Ammon's horn (tissue), 1 donor: Measurements from ENCODE around the gene NCKAP5.
A peak's percentile ranks its signal among the peaks of the same experiment; 100 is the strongest.

Experiments used
- DNase-seq: peaks from one replicate; pipeline ENCODE4 v3.0.0-alpha.2; 2016; ENCODE audit warnings: low spot score

The NCKAP5 gene

DNA sequence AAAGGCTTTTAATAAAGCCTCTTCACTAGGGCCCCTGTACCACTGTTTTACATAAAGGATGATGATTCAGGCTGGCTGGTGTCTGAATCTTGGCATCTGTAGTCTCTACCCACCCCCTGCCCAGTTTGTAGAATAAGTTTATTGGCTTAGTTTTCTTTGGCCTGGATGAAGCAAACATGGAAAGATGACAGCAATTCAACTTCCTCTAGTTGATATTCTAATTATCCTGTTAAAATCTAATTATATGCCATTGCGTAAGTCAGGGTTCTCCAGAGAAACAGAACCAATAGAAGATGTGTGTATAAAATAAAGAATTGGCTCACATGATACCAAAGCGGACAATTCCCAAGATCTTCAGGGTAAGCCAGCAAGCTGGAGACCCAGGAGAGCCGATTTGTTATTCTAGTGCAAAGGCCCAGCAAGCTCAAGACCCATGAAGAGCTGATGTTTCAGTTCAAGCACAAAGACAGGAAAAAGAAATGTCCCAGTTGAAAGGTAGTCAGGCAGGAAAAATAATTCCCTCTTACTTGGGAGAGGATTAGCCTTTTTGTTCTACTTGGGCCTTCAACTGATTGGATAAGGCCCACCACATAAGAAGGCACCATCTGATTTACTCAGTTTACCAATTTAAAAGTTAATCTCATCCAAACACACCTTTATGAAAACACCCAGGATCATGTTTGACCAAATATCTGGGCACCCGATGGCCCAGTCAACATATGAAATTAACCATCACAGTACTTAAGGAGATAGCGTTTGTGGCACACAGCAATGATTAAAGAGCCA, 815.6 kb downstream of the NCKAP5 start:
- DNase-seq = no peak

DNA sequence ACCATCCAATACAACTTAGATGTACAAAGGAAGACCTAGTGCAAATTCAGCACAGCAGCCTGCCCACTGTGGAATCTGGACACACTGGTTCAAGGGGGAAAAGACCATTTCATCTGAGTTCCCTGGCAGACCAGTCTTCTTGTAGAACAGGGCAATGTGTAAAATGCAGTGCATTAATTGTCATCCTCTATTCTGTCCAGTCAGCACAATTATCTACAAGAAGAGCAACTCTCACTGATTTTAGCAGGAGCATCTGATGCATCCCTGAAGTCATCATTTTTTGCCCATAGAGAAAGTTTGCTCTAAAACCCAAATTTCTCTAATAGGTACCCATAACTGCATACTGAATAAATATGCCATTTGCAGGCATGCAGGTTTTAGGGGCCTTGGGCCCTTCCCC, 816.4 kb downstream of the NCKAP5 start:
- no peak for DNase-seq

DNA sequence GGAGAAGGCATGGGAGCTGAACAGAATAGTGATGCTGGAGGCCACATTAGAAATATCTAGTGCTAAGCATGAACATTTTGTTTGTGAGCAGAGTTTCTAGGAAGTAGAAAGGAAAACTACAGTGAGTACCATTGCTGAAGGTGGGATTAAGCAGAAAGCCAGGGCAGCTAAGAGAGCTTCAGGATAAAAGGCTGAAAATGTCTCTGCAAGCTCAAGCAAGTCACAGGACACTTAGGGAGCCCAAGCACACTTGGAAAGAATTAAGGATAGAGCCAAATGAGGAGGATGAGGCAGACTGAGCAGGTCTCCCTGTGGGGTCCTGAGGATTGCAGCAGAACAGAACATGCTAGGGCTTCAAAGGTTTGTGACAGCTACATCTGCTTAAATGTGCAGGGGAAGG, 817.7 kb downstream of the NCKAP5 start:
- DNase-seq = no peak

DNA sequence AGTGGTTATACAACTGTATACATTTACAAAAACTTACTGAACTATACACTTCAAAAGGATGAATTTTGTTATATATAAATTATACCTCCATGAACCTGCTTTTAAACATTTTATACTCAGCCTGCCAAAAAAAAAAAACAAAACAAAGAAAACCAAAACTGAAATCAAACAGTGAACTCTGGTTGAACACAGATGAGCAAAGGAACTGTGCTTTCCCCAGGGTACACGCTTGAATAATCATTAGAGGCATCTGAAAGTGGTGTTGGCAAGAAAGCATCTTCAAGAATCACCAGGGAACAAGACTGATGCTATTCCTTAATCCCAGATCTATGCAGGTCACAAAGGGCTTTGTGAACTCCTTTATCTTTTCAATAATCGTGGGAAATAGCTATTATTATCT, 821.2 kb downstream of the NCKAP5 start:
- no peak for DNase-seq

DNA sequence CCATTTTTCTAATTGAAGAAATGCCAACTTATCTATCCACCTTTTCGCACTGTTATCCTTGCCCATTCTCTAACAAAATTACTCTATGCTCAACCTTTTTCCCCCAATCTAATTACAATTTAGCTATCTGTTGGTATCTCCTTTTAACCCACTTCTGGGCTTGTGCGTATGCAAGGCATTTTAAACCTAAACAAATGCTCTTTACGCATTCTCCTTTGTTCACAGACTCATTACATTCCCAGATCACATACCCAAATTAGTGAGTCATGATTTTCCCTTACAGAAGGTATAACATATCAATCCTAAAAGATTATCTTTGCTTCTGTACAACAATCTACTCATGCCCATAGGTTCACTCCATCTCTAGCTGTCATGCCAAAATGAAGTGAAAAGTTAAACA, 826.5 kb downstream of the NCKAP5 start:
- no peak for DNase-seq

DNA sequence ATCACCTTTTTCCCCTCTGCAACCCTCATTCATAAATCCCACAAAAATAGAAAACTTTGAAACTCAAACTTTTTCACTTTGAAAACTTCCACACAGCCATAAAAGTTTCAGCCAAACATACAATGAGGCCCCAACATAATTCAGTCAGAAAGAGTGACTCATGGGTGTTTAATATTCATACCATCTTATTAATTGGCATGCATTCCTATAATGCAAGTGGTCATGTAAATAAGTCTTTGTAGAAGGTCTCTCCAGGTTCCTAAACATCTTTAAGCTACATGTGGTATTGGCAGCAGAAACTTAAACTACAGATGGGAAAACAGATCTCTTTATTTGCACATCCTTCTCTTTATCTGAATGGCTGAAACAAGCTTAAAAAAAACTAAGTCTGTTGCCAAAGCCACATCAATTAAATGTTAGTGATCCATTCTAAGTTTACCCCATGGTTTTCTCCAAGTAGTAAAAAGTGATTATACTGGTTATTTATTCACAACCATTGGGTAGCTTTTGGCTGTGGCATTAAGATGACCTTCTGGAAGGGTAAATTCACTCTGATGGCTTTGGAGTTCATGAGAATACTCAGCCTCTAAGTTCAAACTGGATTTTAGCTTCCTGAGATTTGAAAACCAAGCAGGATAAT, 828.1 kb downstream of the NCKAP5 start:
- no peak for DNase-seq

DNA sequence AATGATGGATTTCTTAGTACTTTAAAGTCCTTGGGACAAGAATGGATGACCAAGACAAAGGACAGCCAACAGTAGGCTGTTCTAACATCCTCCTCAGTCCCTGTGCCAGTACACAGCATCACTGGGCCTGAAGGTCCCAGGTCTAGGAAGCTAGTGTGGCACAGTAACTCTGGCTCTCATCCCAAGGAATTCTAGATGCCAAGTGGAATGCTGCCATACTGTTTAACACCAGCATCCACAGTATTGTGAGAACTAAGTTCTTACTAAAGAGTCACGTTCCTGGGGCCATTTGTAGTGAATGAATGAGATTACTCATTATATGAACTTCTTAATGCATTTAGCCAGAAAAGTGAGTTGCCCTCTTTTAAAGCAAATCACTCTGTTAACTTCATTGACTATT, 830.0 kb downstream of the NCKAP5 start:
- DNase-seq = no peak

DNA sequence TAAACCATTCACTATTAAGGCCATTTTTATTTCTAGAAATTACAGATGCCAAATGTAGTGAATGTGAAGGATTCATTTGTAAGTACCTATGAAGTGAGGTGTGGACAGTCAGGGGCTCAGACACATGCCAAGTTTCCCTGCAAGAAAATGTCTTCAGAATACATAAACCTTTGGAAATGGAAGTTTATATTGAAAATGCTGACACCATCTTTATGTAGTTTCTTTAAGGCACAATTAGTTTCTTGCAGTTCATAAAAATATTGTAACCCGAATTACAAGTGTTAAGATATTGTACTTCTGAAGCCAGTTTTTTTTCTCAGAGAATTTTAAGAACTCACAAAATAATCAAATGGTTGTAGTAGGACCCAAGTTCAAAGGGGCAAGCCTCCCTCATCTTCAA, 832.2 kb downstream of the NCKAP5 start:
- DNase-seq = no peak

DNA sequence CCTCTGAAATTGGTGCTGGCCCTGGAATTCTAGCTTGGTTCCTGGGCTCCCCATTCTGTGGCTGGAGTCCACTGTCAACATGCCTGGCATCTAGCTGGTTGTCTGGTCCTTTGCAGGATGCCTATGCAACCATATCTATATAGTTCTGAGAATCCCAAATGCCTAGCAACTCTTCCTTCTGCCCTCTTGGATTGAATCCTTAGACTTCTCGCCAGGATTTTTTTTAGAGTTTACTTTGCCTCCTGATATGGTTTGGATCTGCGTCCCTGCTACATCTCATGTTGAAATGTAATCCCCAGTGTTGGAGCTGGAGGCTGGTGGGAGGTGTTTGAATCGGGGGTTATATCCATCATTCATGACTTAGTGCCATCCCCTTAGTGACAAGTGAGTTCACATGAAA, 833.3 kb downstream of the NCKAP5 start:
- DNase-seq = no peak

DNA sequence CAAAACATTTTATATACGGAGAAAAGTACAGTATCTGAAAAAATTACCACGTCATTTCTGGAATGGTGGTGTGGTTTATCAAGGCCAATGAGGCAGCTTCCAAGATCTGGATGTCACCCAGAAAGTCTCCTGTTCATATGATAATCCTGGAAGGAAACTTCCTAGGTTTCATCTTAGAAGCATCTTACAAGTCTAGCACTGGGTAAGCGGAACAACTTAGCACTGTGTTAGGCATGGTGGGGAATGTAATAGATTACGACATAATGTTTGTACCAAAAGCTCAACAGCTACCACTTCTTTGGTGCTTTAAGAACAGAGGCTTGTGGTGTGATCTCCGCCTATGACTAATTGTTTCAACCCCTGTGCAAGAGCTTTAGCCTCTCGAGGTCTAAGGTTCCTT, 835.2 kb downstream of the NCKAP5 start:
- DNase-seq = no peak

DNA sequence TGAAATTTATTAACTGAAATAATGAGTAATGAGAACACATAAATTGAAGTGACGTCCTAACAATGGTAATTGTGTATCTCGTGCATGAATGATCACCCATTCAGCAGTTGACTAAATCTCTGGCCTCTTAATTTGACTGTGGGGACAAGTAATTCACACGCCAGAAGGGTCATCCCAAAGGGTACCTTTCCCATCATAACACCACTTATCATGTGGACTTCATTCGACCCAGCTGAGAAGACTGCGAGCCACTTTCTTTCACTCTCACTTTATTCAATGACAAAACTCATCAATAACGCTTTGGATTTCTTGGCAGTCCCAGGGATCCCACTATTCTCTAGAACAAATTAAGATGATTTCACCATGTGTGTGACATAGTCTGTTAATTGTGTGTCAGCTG, 835.6 kb downstream of the NCKAP5 start:
- no peak for DNase-seq

DNA sequence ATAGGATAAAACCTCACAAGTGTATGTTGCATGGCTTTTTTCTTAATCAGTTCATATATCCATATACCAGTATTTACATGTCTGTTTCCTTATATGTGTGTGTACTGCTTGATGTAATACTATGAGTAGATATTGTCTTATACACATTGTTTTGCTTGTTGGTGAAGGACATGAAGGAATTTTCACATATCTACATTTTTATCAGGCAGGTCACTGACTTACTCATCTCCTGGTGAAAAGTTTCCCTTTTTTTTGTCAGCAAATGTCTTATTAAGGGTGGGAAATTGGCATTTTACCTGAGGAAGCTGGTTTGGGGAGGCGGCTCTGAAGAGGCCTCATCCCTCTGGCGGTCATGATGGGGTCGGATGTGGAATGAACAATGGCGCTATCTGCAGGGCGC, 836.8 kb downstream of the NCKAP5 start:
- DNase-seq = no peak

DNA sequence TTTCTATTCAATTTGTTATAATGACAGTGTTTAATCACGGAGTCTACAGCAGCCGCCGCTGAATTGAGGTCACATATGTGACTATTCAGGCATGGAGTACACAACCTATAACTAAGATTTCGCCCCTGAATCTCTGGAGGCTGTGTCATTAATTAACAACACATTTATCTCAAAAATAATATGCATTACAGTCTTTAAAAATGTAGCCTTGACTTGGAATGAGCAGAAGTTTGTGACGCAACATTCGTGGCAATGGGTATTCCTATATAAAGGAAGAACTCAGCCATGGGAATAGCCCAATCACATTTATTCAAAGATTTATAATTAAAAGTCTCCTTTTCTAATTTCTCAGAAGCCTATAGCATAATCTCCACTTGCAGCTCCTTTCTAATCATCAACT, 837.7 kb downstream of the NCKAP5 start:
- DNase-seq = no peak

DNA sequence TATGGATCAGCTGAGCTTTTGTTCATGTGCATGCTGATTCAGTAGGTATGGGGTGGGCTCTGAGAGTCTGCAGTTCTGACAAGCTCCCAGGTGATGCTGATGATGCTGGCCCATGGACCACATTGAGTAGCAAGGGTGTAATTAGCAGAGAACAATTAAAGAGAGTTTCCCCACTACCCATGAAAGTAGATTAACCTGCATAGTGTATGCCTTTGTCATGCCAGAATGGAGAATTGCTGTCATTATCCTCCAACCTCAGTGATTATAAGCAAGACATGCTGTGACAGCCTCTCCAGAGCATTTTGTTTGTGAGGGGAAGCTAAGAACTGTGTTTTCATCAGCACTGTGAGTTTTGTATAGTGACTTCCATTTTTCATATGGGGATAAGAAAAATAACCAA, 838.7 kb downstream of the NCKAP5 start:
- no peak for DNase-seq

DNA sequence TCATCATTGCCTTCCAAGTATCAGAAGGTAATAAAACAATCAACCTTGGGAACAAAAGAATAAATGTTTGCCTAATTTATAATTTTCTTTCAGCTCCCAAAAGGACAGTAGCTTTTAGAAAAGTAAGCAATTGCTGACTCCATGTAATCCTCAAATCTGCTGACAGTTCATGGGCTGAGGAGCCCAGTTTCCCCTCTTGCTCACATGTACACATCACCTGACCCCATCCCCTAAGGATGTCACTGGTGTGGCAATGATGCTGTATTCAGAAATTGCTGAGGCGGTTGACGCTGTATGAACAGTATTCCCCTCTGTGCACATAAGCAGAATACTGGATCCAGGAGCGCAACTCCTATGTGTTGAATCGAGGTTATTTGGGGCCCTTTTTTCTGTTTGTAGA, 842.1 kb downstream of the NCKAP5 start:
- no peak for DNase-seq

DNA sequence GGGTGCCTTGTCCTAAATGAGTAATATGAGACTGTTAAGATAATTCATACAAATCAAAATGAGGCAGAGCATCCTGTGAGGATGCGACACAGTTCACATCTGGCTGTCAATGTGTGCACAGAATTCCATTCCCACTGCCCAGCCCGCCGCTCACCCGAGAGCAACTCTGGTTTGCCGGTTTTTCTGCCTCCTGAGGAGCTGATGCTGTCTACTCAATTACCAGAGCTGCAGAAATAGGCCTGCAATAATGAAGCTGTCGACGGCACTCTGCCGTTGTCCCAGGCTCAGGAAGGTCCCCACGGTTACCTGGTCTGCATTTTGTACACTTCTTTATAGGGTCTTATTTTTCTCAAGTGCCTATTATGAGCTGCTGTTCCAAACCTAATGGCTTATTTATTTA, 842.5 kb downstream of the NCKAP5 start:
- no peak for DNase-seq

DNA sequence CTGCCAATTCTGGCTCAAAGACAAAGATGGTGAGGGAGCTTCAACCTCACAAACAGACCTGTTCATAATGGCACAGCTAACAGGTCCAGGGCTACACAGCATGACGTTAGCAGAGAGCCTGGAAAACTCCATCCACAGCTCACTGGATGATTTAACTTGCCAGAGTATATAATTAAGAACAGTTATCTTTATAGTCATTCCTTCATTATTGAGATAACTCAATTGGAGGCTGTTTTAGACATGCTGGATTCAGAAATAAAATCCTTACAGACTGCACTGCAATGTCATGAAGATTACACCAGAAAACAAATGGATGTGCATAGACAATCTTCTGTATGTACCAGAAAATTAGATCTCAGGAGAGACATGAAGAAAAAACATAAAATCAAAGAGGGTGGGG, 843.1 kb downstream of the NCKAP5 start:
- no peak for DNase-seq

DNA sequence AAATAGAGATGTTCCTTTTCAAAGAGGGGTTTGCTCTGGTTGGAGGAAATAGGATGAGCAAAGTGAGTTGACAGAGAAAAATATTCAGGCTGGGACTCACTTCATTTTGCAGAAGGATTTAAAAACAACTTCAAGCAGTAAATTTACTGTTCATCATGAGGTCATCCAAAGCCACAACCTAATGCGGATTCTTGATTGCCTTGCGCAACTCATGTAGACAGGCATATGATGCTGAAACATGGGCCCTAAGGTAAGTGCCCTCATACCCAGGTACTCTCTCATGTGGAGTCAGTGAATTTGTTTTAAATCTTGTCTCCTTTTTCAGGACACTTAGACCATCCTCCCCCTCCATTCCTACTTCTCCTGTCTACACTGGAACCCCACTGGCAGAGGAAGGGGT, 846.3 kb downstream of the NCKAP5 start:
- no peak for DNase-seq

DNA sequence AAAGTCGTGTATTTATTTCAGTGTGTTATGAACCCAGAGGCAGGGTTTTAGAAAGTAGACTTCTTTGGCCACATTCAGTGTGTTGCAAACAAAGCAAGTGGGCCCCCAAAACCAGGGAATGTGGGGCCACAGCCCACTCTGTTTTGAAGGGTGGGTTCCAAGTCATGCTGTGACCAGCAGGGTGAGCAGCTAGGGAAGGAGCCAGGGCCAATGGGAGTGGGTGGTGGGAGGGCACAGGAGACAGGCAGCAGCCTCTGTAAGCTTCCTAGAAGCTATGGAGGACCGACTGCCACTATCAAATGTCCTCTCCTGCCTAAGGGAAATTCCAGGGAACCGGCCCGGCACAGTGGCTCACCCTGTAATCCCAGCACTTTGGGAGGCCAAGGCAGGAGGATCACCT, 847.9 kb downstream of the NCKAP5 start:
- no peak for DNase-seq

DNA sequence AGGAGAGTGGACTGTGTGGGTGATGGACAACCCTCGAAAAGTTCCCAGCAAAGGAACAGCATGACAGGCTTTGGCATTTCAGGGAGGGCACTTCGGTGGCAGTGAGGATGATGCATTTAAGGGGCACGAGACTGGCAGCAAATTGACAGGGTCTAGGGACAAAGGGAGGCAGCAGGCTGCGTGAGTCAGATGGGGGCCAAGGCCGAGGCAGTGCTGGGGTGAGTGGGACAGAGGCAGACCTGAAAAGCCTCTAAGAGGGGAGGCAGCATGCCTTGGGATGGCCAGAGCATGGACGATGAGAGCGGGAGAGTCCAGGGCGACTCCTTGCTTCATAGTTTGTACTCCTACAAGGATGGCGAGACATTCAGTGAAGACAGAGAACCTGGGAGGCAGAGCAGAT, 848.8 kb downstream of the NCKAP5 start:
- DNase-seq = no peak

DNA sequence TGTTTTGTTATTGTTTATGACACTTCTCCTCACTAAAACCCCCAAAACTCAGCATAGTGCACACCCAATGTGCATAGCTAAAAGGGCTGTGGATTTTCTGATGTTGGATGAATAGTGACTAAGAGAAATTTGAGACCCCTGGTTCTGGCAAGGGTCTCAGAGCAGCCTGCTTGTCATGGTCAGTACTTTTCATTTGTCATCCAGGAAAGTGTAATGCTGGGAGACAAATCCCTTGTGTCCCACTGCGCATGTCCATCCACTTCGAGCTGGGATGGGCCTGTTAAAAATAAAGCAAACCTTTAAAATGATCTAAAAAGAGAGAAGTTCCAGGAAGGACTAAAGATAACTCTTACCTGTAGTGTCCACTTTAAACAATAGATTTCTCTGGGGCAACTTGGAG, 851.3 kb downstream of the NCKAP5 start:
- no peak for DNase-seq

DNA sequence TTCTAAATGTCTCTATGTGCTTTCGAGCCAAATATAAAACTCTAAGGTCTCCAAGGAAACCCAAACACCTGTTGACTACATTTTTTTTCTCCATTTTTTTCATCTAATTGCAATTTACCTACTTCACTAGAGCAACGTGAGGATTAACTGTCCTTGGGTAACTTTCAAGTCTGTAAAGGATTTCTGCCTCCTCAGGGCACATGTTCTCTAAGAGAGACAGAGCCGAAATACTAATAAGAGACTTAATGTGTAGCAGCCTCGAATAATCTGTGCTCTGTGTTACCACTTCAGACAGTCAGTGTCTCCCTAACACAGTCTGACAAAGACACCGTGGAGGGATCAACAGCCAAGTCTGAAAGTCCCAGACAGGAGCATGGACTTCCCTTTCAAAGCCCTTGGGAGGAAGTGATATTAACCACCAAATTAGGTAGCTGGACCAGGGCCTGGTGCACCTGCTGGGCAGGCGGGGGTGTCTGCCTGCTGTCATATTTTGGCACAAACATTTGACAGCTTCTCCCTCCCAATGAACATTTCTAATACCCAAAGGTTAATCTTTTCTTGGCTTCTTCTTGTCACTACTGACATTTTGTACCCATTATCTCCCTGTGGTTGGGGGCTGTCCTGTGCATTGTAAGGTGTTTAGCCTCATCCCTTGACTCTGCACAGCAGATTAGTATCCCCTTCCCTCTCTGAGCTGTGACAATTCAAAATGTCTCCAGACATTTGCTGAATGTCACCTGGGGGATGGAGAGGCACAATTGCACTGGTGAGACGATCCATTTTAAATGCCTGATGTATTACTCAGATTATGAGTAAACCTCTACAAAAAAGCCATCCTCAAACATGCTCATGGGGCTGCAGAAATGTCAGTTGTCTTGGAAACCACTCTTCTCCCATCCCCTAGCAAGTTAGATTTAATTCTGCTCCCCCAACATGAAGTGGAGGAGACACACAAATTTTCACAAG, 852.6 kb downstream of the NCKAP5 start:
- DNase-seq = peak; percentile 10

DNA sequence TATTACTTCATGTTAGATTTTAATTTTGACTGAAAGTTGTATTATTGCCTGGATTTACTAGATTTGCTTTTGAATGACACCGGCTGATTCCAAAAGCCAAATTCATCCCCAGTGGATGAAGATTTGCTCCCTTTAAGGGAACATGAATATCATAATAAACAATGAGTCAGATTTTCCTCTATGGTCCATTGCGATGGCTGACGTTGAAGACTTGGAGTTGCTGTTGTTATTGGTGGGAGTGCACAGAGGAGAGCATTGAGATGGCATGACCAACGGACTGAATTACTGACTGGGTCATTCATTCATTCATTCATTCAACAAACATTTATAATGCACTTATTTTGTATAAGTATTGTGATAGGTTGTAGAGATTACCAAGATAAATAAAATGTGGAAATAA, 864.9 kb downstream of the NCKAP5 start:
- DNase-seq = no peak
